GM12801 (cell line): Measurements from ENCODE around the gene MRPS23.

Experiments
- CTCF ChIP-seq: IDR thresholded peaks from one replicate; pipeline ENCODE4 v1.5.1; 2011; ENCODE audit warnings: control low read depth; ENCODE audit not compliant: insufficient read length; ENCODE audit errors: extremely low read depth

The MRPS23 gene

GRCh38 chr17:57866723-57867122 is 16.9 kb upstream of the MRPS23 start:
- no peak for TF ChIP-seq CTCF

GRCh38 chr17:57866319-57866718 is 16.5 kb upstream of the MRPS23 start:
- no peak for TF ChIP-seq CTCF

GRCh38 chr17:57864273-57864672 is 14.4 kb upstream of the MRPS23 start:
- TF ChIP-seq CTCF = no peak

GRCh38 chr17:57862694-57863667 is 13.1 kb upstream of the MRPS23 start:
- no peak for TF ChIP-seq CTCF

GRCh38 chr17:57861790-57862693 is 12.2 kb upstream of the MRPS23 start:
- TF ChIP-seq CTCF = no peak

- no peak for TF ChIP-seq CTCF
Measured at GRCh38 chr17:57861000-57861789, 11.4 kb upstream of the MRPS23 start.
